Ishikawa (cell line): ENCODE results near the gene PKP3.

Experiments used
- CEBPB ChIP-seq: IDR thresholded peaks from 2 replicates; pipeline ENCODE4 v1.6.1; 2012
- CREB1 ChIP-seq: IDR thresholded peaks from 2 replicates; pipeline ENCODE4 v1.6.1; 2012; ENCODE audit warnings: low read depth
- EGR1 ChIP-seq: IDR thresholded peaks from 2 replicates; pipeline ENCODE4 v1.6.1; 2012
- EP300 ChIP-seq: IDR thresholded peaks from 2 replicates; pipeline ENCODE4 v1.6.1; 2012; ENCODE audit warnings: borderline replicate concordance
- FOXM1 ChIP-seq: IDR thresholded peaks from 2 replicates; pipeline ENCODE4 v1.6.1; 2012; ENCODE audit warnings: low read depth, borderline replicate concordance
- NFIC ChIP-seq: IDR thresholded peaks from 2 replicates; pipeline ENCODE4 v1.6.1; 2012
- RAD21 ChIP-seq: IDR thresholded peaks from 2 replicates; pipeline ENCODE4 v1.6.1; 2012; ENCODE audit warnings: low read depth
- TAF1 ChIP-seq: IDR thresholded peaks from 2 replicates; pipeline ENCODE4 v1.6.1; 2012; ENCODE audit warnings: low read depth, mild to moderate bottlenecking
- TCF12 ChIP-seq: IDR thresholded peaks from 2 replicates; pipeline ENCODE4 v1.6.1; 2012; ENCODE audit warnings: low read depth
- TEAD4 ChIP-seq: IDR thresholded peaks from 2 replicates; pipeline ENCODE4 v1.6.1; 2012
- YY1 ChIP-seq: IDR thresholded peaks from 2 replicates; pipeline ENCODE4 v1.6.1; 2012; ENCODE audit warnings: low read depth
- ZBTB7A ChIP-seq: IDR thresholded peaks from 2 replicates; pipeline ENCODE4 v1.6.1; 2012; ENCODE audit warnings: low read depth
- TF ChIP-seq, protein P1 (sequence below): IDR thresholded peaks from 2 replicates; pipeline ENCODE4 v1.6.1; 2012
- TF ChIP-seq, protein P2 (sequence below): IDR thresholded peaks from 2 replicates; pipeline ENCODE4 v1.6.1; 2012
- TF ChIP-seq, protein P3 (sequence below): IDR thresholded peaks from 2 replicates; pipeline ENCODE4 v1.6.1; 2012; ENCODE audit warnings: low read depth, mild to moderate bottlenecking

PKP3 gene

DNA sequence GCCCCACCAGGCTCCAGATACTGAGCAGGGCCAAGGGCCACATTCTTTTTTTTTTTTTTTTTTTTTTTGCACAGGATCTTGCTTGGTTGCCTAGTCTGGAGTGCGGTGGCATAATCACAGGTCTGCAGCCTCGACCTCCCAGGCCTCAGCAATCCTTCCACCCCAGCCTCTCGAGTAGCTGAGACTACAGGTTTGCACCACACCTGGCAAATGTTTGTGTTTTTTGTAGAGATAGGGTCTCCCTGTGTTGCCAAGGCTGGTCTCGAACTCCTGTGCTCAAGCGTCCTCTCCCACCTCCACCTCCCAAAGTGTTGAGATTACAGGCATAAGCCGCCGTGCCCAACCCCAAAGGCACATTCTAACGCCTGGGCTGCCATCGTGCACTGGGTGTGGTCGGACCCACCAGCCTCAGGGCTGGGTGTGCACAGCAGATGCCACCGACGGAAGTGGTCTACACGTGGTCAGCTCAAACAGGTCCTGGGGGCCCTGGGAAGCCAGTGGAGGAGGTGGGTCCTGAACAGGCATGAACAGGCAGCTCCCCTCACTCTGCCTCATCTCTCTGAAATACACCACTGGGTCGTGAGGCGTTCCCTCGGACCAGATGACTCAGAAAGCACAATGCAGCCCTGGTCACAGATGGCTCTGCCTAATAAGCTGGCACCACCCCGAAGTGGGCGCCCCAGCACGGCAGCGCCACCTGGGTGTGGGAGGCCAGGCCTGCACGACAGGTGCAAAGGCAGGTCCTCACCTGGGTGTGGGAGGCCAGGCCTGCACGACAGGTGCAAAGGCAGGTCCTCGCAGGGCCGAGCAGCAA, 29.9 kb upstream of the PKP3 start:
- TF ChIP-seq, protein P1, sequence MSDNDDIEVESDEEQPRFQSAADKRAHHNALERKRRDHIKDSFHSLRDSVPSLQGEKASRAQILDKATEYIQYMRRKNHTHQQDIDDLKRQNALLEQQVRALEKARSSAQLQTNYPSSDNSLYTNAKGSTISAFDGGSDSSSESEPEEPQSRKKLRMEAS: peak; percentile 42; the same call in 1 of the 2 replicates
- no peak for TF ChIP-seq TEAD4
- TF ChIP-seq YY1: 0 out of 2 replicates have a peak, but pooled peaks have one; percentile 58
- peak; percentile 60 for TF ChIP-seq RAD21
- TF ChIP-seq, protein P2, sequence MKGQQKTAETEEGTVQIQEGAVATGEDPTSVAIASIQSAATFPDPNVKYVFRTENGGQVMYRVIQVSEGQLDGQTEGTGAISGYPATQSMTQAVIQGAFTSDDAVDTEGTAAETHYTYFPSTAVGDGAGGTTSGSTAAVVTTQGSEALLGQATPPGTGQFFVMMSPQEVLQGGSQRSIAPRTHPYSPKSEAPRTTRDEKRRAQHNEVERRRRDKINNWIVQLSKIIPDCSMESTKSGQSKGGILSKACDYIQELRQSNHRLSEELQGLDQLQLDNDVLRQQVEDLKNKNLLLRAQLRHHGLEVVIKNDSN: no peak
- no peak for TF ChIP-seq EGR1
- no peak for TF ChIP-seq CREB1
- TF ChIP-seq TCF12: peak; percentile 51; the same call in 1 of the 2 replicates

DNA sequence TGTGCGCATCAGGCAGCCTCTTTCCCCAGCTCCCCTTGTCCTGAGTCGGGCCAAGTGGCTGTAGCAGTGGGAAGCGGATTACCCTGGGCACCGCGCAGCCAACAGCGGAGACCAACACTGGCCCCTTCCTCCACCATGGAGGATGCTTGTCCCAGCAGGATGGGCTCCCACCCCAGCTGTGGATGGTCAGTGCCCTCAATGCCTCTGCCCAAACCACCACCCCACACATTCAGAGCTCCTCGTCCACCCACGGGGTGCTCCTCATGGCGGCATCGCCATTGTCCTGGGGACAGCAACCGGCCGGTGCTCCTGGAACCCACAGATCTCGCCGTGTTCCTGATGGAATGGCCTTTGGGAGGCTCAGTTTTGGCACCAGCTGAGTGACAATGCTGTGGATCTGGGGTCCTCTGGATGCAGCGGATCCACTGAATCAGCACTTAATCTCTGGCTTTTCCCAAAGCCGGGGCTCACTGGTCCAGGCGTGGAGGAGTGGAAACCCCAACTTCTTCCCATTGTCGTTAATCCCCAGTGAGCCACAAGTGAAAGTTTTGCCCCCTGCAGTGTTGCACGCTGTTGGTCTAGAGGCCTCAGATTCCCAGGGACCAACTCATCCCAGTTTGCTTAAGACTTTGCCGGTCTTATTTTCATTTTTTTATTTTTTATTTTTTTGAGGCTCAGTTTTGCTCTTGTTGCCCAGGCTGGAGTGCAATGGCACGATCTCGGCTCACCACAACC, 28.9 kb upstream of the PKP3 start:
- TF ChIP-seq, protein P1: no peak
- TF ChIP-seq CEBPB (no peak), YY1 (no peak), TEAD4 (no peak), EP300 (no peak), NFIC (no peak)
- TF ChIP-seq, protein P2: no peak

DNA sequence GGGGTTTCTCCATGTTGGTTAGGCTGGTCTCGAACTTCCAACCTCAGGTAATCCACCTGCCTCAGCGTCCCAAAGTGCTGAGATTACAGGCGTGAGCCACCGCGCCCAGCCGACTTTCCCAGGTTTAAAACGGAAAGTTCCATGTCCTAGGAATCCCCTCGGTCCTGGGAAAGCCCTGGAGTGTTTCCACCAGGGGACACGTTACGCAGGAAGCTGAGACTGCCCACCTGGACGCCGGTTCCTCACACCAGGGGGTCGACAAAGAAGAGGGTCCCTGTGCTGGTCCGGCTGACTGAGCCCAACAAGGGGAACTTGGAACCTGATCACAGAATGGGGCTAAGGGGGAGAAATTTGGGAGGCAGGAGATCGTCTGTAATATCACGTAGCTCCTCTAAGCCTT, 28.2 kb upstream of the PKP3 start:
- TF ChIP-seq TAF1: no peak
- TF ChIP-seq, protein P2: no peak
- no peak for TF ChIP-seq EGR1
- TF ChIP-seq YY1: no peak
- TF ChIP-seq, protein P1: no peak

DNA sequence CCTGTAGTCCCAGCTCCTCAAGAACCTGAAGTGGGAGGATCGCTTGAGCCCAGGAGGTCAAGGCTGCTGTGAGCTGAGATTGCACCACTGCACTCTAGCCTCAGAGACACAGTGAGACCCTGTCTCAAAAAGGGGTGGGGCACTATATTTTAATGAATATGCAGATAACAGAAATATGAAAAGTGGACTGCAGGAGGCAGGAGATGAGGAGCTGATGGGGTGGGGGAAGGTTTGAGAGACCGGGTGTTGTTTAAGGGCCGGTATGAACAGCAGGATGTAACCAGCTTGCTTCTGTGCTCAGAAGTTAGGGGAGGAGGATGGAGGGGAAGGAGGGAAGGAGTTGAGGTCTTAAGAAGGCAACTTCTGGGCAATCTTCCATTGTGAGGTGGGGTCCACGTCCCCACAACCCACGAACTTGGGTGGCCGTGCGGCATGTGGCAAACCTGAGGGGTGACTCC, 26.0 kb upstream of the PKP3 start:
- TF ChIP-seq, protein P2: no peak
- TF ChIP-seq EP300: no peak
- TF ChIP-seq RAD21: no peak
- TF ChIP-seq, protein P1: no peak
- no peak for TF ChIP-seq NFIC
- no peak for TF ChIP-seq TEAD4
- no peak for TF ChIP-seq TCF12
- TF ChIP-seq FOXM1: no peak
- TF ChIP-seq, protein P3, sequence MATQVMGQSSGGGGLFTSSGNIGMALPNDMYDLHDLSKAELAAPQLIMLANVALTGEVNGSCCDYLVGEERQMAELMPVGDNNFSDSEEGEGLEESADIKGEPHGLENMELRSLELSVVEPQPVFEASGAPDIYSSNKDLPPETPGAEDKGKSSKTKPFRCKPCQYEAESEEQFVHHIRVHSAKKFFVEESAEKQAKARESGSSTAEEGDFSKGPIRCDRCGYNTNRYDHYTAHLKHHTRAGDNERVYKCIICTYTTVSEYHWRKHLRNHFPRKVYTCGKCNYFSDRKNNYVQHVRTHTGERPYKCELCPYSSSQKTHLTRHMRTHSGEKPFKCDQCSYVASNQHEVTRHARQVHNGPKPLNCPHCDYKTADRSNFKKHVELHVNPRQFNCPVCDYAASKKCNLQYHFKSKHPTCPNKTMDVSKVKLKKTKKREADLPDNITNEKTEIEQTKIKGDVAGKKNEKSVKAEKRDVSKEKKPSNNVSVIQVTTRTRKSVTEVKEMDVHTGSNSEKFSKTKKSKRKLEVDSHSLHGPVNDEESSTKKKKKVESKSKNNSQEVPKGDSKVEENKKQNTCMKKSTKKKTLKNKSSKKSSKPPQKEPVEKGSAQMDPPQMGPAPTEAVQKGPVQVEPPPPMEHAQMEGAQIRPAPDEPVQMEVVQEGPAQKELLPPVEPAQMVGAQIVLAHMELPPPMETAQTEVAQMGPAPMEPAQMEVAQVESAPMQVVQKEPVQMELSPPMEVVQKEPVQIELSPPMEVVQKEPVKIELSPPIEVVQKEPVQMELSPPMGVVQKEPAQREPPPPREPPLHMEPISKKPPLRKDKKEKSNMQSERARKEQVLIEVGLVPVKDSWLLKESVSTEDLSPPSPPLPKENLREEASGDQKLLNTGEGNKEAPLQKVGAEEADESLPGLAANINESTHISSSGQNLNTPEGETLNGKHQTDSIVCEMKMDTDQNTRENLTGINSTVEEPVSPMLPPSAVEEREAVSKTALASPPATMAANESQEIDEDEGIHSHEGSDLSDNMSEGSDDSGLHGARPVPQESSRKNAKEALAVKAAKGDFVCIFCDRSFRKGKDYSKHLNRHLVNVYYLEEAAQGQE: no peak
- no peak for TF ChIP-seq YY1
- TF ChIP-seq ZBTB7A: no peak
- no peak for TF ChIP-seq TAF1
- TF ChIP-seq CREB1: no peak
- no peak for TF ChIP-seq CEBPB
- TF ChIP-seq EGR1: no peak

DNA sequence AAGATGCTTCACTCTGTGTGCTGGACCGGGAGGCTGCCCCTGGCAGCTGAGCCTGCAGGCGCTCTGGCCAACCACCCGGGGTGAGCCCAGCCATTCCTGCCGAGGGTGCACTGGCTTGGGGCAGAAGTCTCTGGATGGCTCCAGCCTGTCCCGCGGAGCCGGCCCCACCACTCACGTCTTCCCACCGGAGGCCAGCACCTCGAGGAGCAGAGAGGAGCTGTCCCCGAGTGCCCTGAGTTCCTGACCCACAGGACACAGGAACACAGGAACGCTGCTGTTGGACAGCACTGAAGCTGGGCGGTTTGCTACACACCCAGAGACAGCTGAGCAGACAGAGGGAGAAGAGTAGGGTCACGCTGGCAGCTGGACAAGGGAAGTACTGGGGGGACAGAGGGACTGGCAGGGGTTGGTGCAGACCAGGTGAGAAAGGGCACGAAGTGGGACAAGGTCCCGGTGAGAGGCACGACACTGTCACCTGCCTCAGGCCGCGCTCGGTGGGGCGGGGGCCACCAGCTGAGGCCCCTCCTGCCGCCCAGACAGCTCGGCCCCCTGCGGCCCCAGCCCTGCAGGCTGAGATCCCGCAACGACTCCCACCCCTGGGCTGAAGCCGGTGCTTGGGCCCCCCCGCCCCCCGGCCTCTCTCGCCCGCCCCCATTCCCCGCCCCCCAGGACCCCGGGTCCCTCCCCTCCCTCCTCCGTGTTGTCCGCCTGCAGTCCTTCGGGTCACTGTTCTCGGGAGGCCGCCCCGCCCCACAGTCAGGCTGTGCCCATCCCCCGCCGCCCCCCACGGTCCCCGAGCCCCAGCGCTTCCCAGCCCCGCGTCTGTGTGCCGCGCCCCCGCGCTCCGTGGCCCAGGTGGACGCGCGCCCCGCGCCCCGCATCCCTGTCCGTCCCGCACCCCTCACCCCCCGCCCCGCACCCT, 25.3 kb upstream of the PKP3 start:
- TF ChIP-seq ZBTB7A: peak; percentile 50; the same call in 1 of the 2 replicates
- TF ChIP-seq, protein P3: peak; percentile 55
- no peak for TF ChIP-seq FOXM1
